DLD1 (cell line): ENCODE measurements around the gene GRIK2.

ENCODE experiments used
- in situ Hi-C: cut with HindIII; loops from 2 replicates; pipeline ENCODE4 v1.10.0; 2017; ENCODE audit warnings: low sequenced_read_pairs

GRIK2 gene

DNA sequence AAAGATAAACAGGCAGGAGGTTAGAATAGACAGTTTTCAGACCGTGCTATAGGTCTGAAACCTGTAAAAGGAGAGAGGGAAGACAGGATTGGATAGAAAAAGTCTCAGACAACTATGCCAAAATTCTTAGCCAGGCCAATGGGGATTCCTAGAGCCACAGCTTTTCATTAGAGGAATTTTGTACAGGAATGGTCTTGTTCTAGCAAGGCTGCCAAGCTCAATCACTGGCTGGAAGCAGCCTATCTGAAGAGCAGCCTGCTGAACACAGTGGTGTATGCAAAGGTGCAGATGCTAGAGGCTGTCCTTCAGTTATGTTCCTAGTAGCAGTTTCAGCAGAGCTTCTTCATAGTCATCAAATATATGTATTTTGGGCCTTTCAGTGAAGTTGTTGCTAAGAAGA, 313.1 kb downstream of the GRIK2 start:
- in situ Hi-C loops: no loop called here

DNA sequence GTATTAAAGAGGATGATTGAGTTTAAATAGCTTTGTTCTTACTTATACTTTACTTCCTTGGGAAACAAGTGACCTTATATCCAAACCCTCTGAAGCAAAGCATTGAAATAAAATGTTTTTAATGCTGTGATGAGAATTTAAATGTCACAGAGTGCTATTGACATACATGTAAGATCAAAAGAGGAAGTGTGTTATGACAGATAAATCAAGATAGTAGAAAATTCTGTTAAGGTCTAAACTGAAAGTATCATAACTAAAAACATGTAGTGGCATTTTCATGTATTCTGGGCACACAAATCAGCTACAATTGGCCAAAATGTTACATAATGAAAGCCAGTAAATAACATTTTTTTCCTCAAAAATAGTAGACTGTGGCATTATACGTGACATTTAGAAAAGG, 318.0 kb downstream of the GRIK2 start:
- in situ Hi-C loops: no loop called here

DNA sequence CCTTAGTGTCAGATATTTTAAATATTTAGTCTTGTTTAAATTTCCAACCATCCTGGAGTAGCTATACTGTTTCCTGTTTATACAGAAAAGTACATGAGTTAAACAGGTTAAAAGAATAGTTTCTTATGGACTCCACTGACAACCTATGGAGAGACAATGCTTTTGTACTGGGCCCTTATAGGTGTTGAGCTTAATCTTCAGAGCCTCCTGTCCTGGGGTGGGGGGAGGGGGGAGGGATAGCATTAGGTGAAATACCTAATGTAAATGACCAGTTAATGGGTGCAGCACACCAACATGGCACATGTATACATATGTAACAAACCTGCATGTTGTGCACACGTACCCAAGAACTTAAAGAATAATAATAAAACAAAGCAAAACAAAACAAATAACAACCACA, 322.9 kb downstream of the GRIK2 start:
- in situ Hi-C loops: no loop called here

DNA sequence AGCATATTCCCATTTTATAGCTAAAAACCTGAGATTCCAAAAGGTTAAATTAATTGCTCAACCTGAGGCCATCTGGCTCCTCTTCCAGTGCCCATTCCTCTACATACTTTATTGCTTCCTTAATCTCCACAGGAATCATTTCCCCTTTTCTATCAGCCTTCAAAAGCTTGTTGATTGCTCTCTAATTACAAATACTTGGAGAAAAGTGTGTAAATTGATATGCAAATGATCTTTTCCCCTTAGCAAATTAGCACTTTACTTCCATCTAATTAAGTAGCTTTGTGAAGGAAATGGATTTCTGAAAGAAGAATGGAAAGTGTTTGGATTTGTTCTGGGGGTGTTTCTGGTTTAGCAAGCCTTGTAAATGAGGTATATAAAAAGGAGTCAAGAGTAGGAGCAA, 323.3 kb downstream of the GRIK2 start:
- in situ Hi-C loops: no loop called here

DNA sequence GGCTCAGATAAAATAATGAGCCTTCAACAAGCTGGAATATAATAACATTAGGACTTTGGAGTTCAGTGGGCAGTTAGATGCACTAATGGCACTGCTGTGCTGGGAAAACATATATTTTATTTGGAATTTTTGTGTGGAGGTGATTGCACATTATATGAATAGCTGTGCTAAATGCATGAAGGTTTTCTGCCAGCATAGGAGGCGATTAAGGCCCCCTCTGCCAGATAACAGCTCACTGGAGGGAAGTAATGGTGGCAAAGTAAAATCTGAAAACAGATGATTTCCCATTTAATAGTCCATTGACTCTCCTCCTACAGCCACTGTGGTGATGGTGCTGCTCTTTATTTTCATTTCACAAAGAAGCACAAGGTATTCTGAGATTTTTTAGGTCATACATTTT, 326.0 kb downstream of the GRIK2 start:
- in situ Hi-C loops: no loop called here

DNA sequence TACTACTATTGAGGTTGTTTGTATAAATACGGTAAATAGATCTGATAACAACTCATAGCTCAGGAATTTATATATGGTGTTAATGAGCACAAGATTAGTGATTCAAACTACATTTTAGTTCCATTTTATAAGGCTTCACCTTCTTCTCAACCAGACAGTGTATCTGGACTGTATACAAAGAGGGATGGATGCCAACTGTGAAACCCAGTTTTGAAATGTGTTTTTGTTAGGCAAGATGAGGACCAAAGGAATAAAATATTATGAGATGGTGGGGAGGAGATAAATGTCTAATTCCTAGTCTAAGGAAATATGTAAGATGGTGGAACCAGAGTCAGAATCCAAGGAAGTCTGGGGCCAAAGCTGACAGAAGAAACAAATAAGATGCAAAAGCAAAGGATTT, 329.0 kb downstream of the GRIK2 start:
- in situ Hi-C loops: no loop called here

DNA sequence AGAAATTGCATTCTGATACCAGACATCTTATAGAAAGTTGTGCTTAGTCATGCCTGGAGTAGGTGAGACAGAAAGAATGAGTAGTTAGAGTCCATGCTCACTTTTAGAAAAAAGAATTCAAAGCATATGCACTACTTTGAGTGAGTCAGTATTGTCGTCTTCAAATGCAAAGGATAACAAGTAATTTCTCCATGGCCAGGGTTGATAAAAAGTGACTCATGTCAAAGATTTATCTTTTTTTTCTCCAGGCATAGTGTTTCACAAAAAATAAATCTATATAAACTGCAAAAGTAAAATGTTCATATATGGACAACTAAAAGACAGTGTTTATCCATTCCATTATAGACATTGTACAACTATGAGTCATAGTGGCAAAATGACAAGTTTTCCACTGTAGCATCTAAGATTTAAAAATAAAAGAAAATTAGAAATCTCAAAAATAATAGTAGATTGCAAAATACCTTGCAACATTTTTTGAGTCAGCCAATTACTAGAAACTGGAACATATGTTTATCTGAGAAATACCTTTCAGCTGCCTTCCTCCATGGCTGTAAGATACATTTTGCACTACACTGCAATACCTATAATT, 329.6 kb downstream of the GRIK2 start:
- in situ Hi-C loops: no loop called here

DNA sequence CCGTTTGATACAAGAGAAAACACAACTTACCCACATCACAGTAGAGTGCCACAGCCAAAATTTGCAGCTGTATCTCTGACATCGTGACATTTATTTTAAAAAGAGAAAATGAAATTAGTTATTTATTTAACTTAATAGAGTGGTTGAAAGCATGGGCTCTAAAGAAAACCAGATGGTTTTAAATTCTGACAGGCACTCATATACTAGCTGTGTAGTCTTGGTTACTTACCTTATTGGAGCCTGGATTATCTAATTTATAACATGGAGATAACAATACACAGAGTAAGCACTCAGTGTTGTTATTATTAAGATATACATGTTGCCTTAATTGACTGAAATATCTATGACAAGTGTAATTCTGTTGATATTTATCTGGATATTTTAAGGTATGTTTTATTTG, 334.9 kb downstream of the GRIK2 start:
- in situ Hi-C loops: no loop called here

DNA sequence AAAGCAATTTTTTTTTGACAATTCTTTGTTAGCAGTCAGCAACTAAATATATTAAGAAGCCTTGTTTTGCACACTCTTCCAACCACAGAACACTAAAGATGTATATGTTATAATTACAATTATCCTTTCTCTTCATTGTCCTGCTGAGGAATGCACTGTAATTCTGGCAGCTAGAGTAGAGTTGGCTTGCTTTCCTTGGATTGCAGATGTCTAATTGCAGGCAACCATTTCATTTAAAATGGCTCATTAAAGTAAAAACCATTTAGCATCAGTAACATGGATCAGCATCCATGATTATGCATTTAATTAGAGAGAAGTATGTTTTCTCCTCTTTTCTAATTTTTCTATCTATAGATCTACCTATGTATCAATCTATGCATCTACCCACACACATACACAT, 335.4 kb downstream of the GRIK2 start:
- in situ Hi-C loops: no loop called here

DNA sequence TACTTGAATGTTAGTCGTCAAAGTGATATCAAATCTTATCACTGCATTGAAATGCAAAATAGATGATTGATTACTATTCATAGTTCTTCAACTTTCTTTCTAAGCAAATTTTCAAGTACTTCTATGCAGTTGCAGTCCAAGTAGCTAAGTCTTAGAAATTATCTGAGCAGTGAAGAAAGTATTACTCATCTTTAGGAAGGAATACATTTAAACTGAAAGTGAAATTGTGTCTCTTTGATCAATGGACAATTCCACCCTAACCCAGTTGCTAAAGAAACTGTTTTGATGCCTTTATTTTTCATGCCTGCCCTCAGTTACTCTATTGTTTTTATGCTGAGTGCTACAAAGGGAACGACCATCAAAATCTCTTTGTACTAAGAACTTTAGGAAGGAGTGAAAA, 337.4 kb downstream of the GRIK2 start:
- in situ Hi-C loops: no loop called here

DNA sequence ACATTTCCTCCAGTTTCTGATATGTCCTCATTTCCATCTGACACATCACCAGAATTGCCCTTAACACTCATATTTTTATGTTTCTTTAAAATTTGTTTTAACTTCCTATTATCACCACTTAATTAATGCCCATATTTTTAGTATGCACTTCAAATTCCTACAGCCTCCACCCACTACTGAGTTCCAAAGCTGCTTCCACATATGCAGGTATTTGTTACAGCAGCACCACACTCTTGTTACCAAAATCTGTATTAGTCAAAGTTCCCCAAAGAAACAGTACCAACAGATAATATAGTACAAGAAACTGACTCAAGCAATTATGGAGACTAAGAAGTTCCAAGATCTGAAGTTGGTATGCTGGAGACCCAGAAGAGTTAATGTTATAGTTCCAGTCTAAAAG, 340.4 kb downstream of the GRIK2 start:
- in situ Hi-C loops: no loop called here

DNA sequence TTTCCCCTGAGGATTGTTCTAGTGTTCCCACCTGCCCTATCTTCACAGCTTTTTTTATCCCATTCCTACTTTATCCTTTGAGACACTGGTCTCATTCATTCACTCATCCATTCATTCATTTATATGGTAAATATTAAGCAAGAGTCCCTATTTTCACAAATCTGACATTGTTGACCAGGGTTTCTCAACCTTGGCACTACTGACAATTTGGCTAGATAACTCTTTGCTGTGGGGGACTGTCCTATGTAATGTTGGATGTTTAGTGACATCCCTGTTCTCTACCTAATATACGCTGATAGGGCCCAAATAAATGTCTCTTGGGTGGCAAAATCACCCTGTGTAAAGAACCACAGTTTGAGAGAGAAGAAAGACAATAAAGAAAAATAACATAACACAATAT, 345.0 kb downstream of the GRIK2 start:
- in situ Hi-C loops: no loop called here

DNA sequence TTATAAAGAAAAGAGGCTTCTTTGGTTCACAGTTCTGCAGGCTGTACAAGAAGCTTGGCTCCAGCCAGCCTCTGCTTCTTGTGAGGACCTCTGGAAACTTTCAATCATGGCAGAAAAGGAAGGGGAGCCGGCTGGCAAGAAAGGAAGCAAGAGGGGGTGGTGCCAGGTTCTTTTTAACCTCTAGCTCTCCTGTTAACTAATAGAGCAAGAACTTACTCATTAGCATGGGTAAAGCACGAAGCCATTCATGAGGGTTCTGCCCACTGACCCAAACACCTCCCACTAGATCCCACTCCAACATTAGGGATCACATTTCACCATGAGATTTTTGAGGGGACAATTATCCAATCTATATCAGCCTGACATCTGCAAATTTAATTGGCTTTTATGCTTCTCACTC, 347.1 kb downstream of the GRIK2 start:
- in situ Hi-C loops: no loop called here

DNA sequence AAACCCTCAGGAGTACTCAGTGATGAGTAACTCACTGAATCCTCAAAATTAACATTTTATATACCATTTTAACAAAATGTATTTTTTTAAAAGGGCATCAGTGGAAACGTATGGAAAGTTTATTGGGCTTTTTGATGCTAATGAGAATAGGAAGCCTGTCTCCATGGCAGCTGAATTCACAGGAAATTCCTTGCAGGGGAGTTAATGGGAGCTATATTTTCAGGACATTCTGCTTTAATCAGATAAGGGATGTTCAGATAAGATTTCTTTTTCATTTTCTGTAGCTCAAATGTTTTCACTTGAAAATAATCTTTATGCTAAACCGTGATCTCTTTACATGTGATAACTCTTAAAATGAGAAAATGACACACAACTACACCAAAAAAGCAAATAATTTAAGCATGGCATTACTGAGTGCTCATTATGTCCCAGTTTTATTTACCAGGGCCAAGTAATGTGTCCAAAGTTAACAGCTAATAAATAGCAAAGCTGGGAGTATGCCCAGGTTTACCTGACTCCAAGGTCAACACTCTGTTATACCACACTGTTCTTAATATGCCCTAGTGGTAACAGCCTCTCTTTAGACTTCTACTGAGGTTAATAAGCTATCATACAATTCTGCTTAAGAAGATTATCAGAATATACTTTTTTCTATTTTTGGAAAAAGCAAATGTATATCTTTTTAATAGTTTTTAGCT, 348.1 kb downstream of the GRIK2 start:
- in situ Hi-C loops: no loop called here

DNA sequence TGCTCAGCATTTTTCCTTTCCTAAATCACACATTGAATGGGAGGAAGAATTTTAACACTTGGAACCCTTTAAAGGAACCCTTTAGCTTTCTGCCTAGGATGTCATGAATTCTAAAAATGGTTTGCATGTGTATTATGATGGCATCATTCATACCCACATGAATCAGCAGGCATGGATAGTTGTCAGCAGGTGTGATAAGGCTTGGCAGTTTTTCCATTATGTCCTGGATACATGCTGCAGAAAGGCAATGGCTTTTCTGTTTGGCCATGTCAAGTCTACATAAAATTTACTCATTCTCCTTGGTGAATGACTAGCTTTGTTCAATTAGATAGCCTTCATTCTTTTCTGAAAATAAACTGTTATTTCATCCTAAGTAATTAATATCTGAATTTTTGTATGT, 353.7 kb downstream of the GRIK2 start:
- in situ Hi-C loops: no loop called here

DNA sequence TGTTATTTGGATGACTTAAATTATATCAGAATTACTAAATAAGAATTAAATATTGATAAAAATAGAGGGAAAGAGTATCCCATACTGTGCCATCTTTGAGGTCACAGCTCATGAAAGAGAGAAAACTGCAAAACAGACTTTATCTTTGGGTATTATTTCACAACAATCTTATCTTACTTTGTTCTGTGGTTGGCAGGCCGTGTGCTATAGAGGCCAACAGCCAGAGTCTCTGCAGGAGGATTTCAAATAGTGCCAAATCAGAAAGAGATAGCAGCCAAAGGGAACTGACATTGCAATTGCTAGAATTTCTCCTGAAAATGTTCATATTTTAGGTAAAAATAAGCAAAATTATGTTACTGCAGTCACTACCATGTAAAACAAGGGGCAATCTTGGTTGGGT, 354.2 kb downstream of the GRIK2 start:
- in situ Hi-C loops: no loop called here

DNA sequence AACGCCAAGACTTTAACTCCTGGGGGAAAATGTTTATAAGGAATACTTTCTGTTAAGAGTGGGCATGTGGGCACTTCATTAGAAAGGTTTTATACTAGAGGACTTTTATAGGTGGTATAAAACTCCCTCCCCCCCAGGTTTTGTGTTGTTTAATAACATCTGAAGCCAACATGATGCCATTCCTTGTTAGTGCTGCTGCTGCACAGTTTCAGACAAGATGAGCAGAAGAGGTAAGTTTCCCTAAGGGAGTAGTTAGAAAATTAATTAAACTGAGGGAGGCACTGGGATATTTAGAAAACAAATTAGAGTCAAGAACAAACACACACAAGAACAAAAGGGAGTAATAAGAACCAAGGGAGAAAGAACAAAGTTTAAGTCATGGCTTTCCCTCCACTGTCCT, 362.4 kb downstream of the GRIK2 start:
- in situ Hi-C loops: no loop called here

DNA sequence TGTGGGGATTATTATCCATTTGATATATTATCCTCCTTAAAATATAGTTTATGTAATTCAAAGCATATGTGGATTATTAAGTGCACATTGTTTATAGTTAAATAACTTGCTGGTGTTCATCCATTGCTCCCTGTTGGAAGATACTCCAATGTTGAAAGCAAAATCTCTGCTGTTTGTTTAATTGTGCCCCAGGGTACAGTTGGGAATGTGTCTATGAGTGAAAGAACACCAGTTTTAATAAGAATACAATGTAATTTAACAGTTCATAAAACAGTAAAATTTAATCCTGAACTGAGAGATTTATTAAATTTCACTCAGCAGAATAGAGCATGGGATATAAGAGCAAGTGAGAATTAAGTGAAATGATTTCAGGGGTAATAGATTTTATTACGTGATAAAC, 364.9 kb downstream of the GRIK2 start:
- in situ Hi-C loops: no loop called here

DNA sequence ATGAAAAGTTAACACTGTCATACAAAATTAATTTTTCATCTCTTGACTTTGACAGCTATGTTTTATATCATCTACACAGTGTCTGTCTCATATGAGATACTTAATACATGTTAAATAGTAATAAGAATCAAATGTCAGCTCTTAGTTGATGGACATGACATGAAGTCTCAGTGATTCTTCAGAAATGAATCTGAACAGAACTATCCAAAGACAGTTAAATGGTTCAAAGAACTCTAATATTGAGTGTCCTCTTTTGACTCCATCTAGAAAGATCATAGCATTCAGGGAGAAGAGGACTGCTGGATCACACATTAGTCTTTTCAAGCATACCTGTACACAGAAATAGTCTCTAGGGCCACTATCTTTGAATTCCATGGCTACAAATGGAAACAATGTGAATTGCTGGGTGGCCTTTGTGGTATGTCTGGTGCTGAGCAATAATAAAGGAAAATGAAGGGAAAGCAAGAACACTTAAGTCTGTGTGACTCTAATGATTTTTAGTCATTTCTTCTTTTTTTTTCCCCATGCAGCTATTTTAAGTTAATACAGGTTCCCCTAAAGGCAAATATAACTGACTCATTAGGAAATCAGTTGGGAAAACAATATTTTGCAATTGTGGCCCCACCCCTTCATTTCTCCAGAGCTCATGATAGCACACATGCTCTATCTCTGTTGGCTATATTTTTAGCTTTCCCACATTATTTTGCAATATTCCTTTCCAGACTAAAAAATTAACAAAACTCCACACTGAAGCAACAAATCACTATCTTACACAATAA, 367.5 kb downstream of the GRIK2 start:
- in situ Hi-C loops: no loop called here

DNA sequence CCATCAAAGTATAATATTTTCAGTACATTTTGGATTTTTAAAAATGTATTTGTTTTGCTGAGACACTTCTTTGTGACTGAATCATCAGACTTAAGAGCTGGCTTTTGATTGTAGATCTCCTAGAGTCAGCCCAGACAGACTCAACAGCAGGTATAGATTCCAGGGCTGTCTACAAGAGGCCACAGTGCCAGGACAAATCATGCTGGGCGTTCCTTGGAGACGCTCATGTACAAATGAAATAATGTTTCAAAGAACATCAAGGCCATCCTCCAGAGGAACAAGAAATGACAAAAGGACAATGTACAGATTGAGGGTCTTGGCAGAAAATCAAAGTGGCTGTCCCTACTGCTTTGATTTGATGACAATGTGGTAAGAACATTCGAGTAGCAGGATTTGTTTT, 369.3 kb downstream of the GRIK2 start:
- in situ Hi-C loops: no loop called here

DNA sequence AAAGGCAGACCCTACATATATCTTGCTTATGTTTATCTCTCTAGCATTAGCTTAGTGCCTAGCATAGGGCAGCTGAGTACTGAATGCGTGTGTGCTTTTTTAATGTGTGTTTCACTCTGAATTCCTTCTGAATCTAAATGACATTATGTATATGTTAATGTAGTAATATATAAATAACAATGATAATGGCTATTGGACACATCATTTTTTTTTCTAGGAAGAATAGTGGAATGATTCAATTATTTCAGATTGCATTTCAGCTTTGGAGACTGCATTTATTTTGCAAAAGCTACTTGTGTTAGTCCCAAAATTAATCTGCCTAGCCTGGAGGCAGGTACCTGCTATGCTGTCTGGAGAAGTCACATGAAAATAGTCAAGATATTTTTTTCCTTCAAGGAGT, 371.8 kb downstream of the GRIK2 start:
- in situ Hi-C loops: no loop called here

DNA sequence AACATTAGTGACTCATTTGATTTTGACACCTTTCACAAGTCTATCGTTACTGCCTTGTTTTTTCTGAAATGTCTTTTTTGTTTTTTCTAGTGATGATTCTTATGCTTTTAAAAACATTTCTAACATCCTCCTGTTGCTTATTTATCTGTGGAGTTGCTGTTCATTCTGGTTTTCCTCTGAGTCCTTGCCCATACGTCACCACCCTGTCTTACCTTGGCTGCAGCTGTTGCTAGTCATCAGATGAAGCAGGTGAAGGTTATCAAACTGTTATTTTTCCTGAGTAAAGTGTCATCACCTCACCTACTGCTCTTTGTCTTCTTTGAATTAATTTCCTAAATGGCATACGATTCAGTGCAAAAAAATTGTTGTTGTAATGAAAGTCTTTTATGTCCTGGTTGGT, 376.6 kb downstream of the GRIK2 start:
- in situ Hi-C loops: no loop called here
